Hematopoietic multipotent progenitor cell treated with erythropoietin and hydrocortisone succinate and interleukin-3 and kit ligand, for 8 days (in vitro differentiated cells): ENCODE results near the gene TMPRSS7.

ENCODE experiments used
- DNase-seq: peaks from one replicate; pipeline ENCODE4 v3.0.0-alpha.2; 2015

The TMPRSS7 gene

GRCh38 chr3:112111785-112112402, 77.4 kb downstream of the TMPRSS7 start:
- peak; percentile 81 for DNase-seq

GRCh38 chr3:112114576-112115160, 80.1 kb downstream of the TMPRSS7 start:
- DNase-seq = no peak

GRCh38 chr3:112115161-112115739, 80.7 kb downstream of the TMPRSS7 start:
- DNase-seq = no peak

- no peak for DNase-seq
Measured at GRCh38 chr3:112115806-112116383, 81.4 kb downstream of the TMPRSS7 start.

GRCh38 chr3:112116748-112117186, 82.2 kb downstream of the TMPRSS7 start:
- DNase-seq = no peak

- no peak for DNase-seq
Measured at GRCh38 chr3:112117415-112117814, 82.9 kb downstream of the TMPRSS7 start.

- no peak for DNase-seq
Measured at GRCh38 chr3:112117841-112118571, 83.5 kb downstream of the TMPRSS7 start.

- no peak for DNase-seq
Measured at GRCh38 chr3:112119962-112120836, 85.7 kb downstream of the TMPRSS7 start.

GRCh38 chr3:112121577-112122547, 87.3 kb downstream of the TMPRSS7 start:
- DNase-seq = no peak

- DNase-seq = no peak
Measured at GRCh38 chr3:112122870-112123269, 88.3 kb downstream of the TMPRSS7 start.

- no peak for DNase-seq
Measured at GRCh38 chr3:112123548-112123947, 89.0 kb downstream of the TMPRSS7 start.

GRCh38 chr3:112124907-112125607, 90.5 kb downstream of the TMPRSS7 start:
- DNase-seq = no peak

GRCh38 chr3:112126511-112126911, 92.0 kb downstream of the TMPRSS7 start:
- DNase-seq = no peak

- DNase-seq = no peak
Measured at GRCh38 chr3:112127522-112128494, 93.3 kb downstream of the TMPRSS7 start.

GRCh38 chr3:112128843-112129727, 94.5 kb downstream of the TMPRSS7 start:
- DNase-seq = no peak

GRCh38 chr3:112129925-112130637, 95.5 kb downstream of the TMPRSS7 start:
- DNase-seq = no peak

GRCh38 chr3:112130638-112130993, 96.1 kb downstream of the TMPRSS7 start:
- DNase-seq = no peak
